Kidney epithelial cell (primary cell): ENCODE results near the gene SHB. TPM values are rescaled to one million over a fixed set of nuclear protein-coding genes. Genes with fewer than 3 reads are reported as not detected.

Experiments
- DNase-seq: peaks from one replicate; pipeline ENCODE4 v3.0.0-alpha.2; 2010; ENCODE audit warnings: low read depth
- H3K27me3 ChIP-seq: 2 replicates; pipeline ENCODE4 v1.6.0; 2011; ENCODE audit warnings: low read length; ENCODE audit not compliant: control insufficient read depth, insufficient read depth
- H3K36me3 ChIP-seq: 2 replicates; pipeline ENCODE4 v1.5.1; 2011; ENCODE audit warnings: low read length; ENCODE audit not compliant: control insufficient read depth, insufficient read depth
- H3K4me3 ChIP-seq: 2 replicates; pipeline ENCODE4 v1.5.1; 2011; ENCODE audit warnings: low read depth, mild to moderate bottlenecking, control low read depth, low read length
- CTCF ChIP-seq: IDR thresholded peaks from 2 replicates; pipeline ENCODE4 v1.5.1; 2011; ENCODE audit warnings: mild to moderate bottlenecking, moderate library complexity, low read length, control low read depth, inconsistent platforms; ENCODE audit not compliant: insufficient read depth, poor library complexity, severe bottlenecking
- total RNA-seq: library from RNA; depleted of rRNA; stranded (reverse); fragments of >200 nt; gene quantifications from 2 replicates; pipeline ENCODE4 v1.2.3, GENCODE V29; 2015

Gene SHB
- total RNA-seq, 1 donor from 2014 or later = 39.1 TPM

GRCh38 chr9:38110476-38110875, 41.4 kb upstream of the SHB start:
- no peak for TF ChIP-seq CTCF
- no peak for DNase-seq
- H3K36me3 ChIP-seq = no peaks in the 10 kb centered on the region

GRCh38 chr9:38109601-38110000, 40.6 kb upstream of the SHB start:
- Histone ChIP-seq H3K27me3 (no peaks in the 10 kb centered on the region), H3K4me3 (no peak overlapping the region), H3K36me3 (no peaks in the 10 kb centered on the region)
- TF ChIP-seq CTCF = no peak
- no peak for DNase-seq

More at GRCh38 chr9:38110476-38110875, 41.4 kb upstream of the SHB start:
- peaks cover 4% of the 10 kb centered on the region for H3K27me3 ChIP-seq
- no peak overlapping the region for H3K4me3 ChIP-seq

- Histone ChIP-seq H3K4me3 (no peak overlapping the region), H3K36me3 (no peaks in the 10 kb centered on the region), H3K27me3 (no peaks in the 10 kb centered on the region)
- no peak for DNase-seq
- TF ChIP-seq CTCF = no peak
These were observed 39.3 kb upstream of the SHB start for GRCh38 chr9:38108326-38108725.

GRCh38 chr9:38107811-38108304, 38.8 kb upstream of the SHB start:
- no peak for DNase-seq
- H3K27me3 ChIP-seq = no peaks in the 10 kb centered on the region
- TF ChIP-seq CTCF = no peak
- H3K36me3 ChIP-seq = no peaks in the 10 kb centered on the region
- no peak overlapping the region for H3K4me3 ChIP-seq

GRCh38 chr9:38107405-38107804, 38.4 kb upstream of the SHB start:
- Histone ChIP-seq H3K4me3 (no peak overlapping the region), H3K36me3 (no peaks in the 10 kb centered on the region), H3K27me3 (no peaks in the 10 kb centered on the region)
- no peak for DNase-seq
- TF ChIP-seq CTCF = no peak

GRCh38 chr9:38106488-38106887, 37.5 kb upstream of the SHB start:
- TF ChIP-seq CTCF = no peak
- no peak for DNase-seq
- Histone ChIP-seq H3K36me3 (no peaks in the 10 kb centered on the region), H3K4me3 (no peak overlapping the region), H3K27me3 (no peaks in the 10 kb centered on the region)
